DOHH2 (cell line): ENCODE results near the gene TUBB6.

Source experiments
- H3F3A ChIP-seq: fragments of 200-600 bp; sonication (generic), shearing (Covaris generic); 2 replicates; pipeline ENCODE4 v1.6.0; 2016; ENCODE audit warnings: antibody characterized with exemption, mild to moderate bottlenecking; ENCODE audit not compliant: control insufficient read depth, insufficient read depth
- H3K27ac ChIP-seq: fragments of 200-600 bp; sonication (generic); 2 replicates; pipeline ENCODE4 v1.5.1; 2014; ENCODE audit warnings: low read depth, mild to moderate bottlenecking, low read length, moderate library complexity
- H3K27me3 ChIP-seq: fragments of 200-600 bp; sonication (generic); 2 replicates; pipeline ENCODE4 v1.6.1; 2014; ENCODE audit warnings: mild to moderate bottlenecking, low read length, mixed read lengths; ENCODE audit not compliant: control insufficient read depth
- H3K36me3 ChIP-seq: fragments of 200-600 bp; sonication (generic); 2 replicates; pipeline ENCODE4 v1.6.1; 2014; ENCODE audit warnings: mild to moderate bottlenecking, low read length, moderate library complexity, mixed read lengths; ENCODE audit not compliant: control insufficient read depth
- H3K4me1 ChIP-seq: fragments of 200-600 bp; sonication (generic); 2 replicates; pipeline ENCODE4 v1.6.1; 2014; ENCODE audit warnings: mild to moderate bottlenecking, low read length, mixed read lengths; ENCODE audit not compliant: control insufficient read depth
- H3K4me2 ChIP-seq: fragments of 200-600 bp; sonication (generic); 2 replicates; pipeline ENCODE4 v1.6.0; 2014; ENCODE audit warnings: mild to moderate bottlenecking, low read length, moderate library complexity
- H3K4me3 ChIP-seq: fragments of 200-600 bp; sonication (generic); 2 replicates; pipeline ENCODE4 v1.5.1; 2014; ENCODE audit warnings: mild to moderate bottlenecking, low read length, mixed read lengths
- H3K79me2 ChIP-seq: fragments of 200-600 bp; sonication (generic); 2 replicates; pipeline ENCODE4 v1.6.1; 2014; ENCODE audit warnings: mild to moderate bottlenecking, low read length, mixed read lengths; ENCODE audit not compliant: control insufficient read depth
- H3K9me2 ChIP-seq: fragments of 200-600 bp; sonication (generic); replicated peaks from 2 replicates; pipeline ENCODE4 v1.6.1; 2014; ENCODE audit warnings: mild to moderate bottlenecking, low read length, mixed read lengths; ENCODE audit not compliant: control insufficient read depth
- H3K9me3 ChIP-seq: fragments of 200-600 bp; sonication (generic); 2 replicates; pipeline ENCODE4 v1.6.1; 2014; ENCODE audit warnings: antibody characterized with exemption, low read length, mixed read lengths; ENCODE audit not compliant: control insufficient read depth, insufficient read depth
- H4K20me1 ChIP-seq: fragments of 200-600 bp; sonication (generic); 2 replicates; pipeline ENCODE4 v1.6.0; 2014; ENCODE audit warnings: low read depth, mild to moderate bottlenecking, antibody characterized with exemption, low read length, moderate library complexity; ENCODE audit not compliant: control insufficient read depth, insufficient read depth
- CTCF ChIP-seq: fragments of 200-600 bp; sonication (generic); IDR thresholded peaks from one replicate; pipeline ENCODE4 v1.5.1; 2014; ENCODE audit warnings: antibody characterized with exemption, mild to moderate bottlenecking, low read depth, low read length; ENCODE audit not compliant: poor library complexity, severe bottlenecking
- EZH2phosphoT487 ChIP-seq: fragments of 200-600 bp; sonication (generic); IDR thresholded peaks from 2 replicates; pipeline ENCODE4 v1.6.1; 2017; ENCODE audit warnings: borderline replicate concordance, mild to moderate bottlenecking, antibody characterized with exemption, low read length, moderate library complexity, mixed read lengths

The TUBB6 gene

GRCh38 chr18:12318857-12319256 is 10.8 kb downstream of the TUBB6 start:
- H3F3A ChIP-seq, result no peaks in the 10 kb centered on the region
- no peak overlapping the region for H3K27ac ChIP-seq
- no peak overlapping the region for H3K4me2 ChIP-seq

DNA sequence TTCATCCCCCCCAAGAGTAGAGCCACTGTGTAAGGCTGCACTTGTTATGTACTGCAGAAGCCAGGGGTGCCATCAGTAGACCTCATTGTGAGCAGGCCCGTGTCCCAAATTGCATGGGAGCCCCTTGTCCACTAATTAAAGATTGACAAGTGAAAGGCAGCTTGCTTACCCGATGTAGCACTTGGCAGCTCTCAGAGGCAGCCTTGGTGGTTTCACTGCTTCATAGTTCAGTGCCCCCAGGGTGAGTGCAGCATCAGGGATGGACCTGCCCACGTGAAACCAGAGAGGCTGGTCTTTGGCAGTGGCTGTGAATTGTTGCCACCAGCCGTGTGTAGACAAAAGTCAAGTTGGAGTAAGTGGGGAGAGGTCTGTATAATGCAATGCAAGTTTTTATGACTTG is 13.3 kb downstream of the TUBB6 start:
- Histone ChIP-seq H4K20me1 (no peaks in the 10 kb centered on the region), H3K36me3 (peaks cover 18% of the 10 kb centered on the region), H3K9me2 (no peaks in the 10 kb centered on the region), H3K9me3 (no peaks in the 10 kb centered on the region), H3K4me2 (no peak overlapping the region), H3K4me3 (no peak overlapping the region), H3F3A (no peaks in the 10 kb centered on the region), H3K79me2 (no peaks in the 10 kb centered on the region), H3K4me1 (no peaks in the 10 kb centered on the region; the same call in 1 of the 2 replicates), H3K27ac (no peak overlapping the region), H3K27me3 (no peaks in the 10 kb centered on the region)
- TF ChIP-seq CTCF, result no peak
- TF ChIP-seq EZH2phosphoT487, result no peak

More at GRCh38 chr18:12318857-12319256, 10.8 kb downstream of the TUBB6 start:
- Histone ChIP-seq H4K20me1 (no peaks in the 10 kb centered on the region), H3K9me3 (no peaks in the 10 kb centered on the region), H3K4me1 (peaks cover 3% of the 10 kb centered on the region; the same call in 1 of the 2 replicates), H3K79me2 (no peaks in the 10 kb centered on the region), H3K9me2 (no peaks in the 10 kb centered on the region), H3K27me3 (no peaks in the 10 kb centered on the region), H3K4me3 (no peak overlapping the region), H3K36me3 (peaks cover 3% of the 10 kb centered on the region; the same call in 1 of the 2 replicates)
- no peak for TF ChIP-seq EZH2phosphoT487
- TF ChIP-seq CTCF, result no peak

DNA sequence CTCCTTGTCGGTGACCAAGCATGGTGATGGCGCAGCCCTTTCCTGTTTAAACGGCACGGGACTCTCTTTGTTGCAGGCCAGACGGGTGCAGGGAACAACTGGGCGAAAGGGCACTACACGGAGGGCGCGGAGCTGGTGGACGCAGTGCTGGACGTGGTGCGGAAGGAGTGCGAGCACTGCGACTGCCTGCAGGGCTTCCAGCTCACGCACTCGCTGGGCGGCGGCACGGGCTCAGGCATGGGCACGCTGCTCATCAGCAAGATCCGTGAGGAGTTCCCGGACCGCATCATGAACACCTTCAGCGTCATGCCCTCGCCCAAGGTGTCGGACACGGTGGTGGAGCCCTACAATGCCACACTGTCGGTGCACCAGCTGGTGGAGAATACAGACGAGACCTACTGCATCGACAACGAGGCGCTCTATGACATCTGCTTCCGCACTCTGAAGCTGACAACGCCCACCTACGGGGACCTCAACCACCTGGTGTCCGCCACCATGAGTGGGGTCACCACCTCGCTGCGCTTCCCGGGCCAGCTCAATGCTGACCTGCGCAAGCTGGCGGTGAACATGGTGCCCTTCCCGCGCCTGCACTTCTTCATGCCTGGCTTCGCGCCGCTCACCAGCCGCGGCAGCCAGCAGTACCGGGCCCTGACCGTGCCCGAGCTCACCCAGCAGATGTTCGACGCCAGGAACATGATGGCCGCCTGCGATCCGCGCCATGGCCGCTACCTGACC is 17.1 kb downstream of the TUBB6 start:
- no peaks in the 10 kb centered on the region; the same call in 1 of the 2 replicates for H3K4me1 ChIP-seq
- no peaks in the 10 kb centered on the region for H4K20me1 ChIP-seq
- H3K79me2 ChIP-seq, result no peaks in the 10 kb centered on the region
- no peak overlapping the region for H3K4me3 ChIP-seq
- H3K27me3 ChIP-seq, result no peaks in the 10 kb centered on the region
- H3K9me3 ChIP-seq, result no peaks in the 10 kb centered on the region
- H3K9me2 ChIP-seq, result no peaks in the 10 kb centered on the region
- TF ChIP-seq CTCF (no peak), EZH2phosphoT487 (no peak)
- H3K36me3 ChIP-seq, result peaks cover 53% of the 10 kb centered on the region
- no peak overlapping the region for H3K4me2 ChIP-seq
- no peaks in the 10 kb centered on the region for H3F3A ChIP-seq
- H3K27ac ChIP-seq, result no peak overlapping the region
